Stimulated activated CD8-positive, alpha-beta memory T cell treated with anti-CD3 and anti-CD28 coated beads, Interleukin-15, amount 100 ng/mL, for 1 hour (primary cell): ENCODE measurements around the gene METAP1D.
"Not testable (repeated sequence)": the region's sequence is repeated elsewhere in the genome, so short reads cannot be mapped to it uniquely, and the experiment has no call there.

Source experiments
- DNase-seq: peaks from one replicate; pipeline ENCODE4 v3.0.0-alpha.2; 2020; ENCODE audit warnings: low read depth

Gene METAP1D

GRCh38 chr2:171999604-172000469, at the start of gene METAP1D:
METAP1D (plus strand) TSS chr2:171999953; CDS start chr2:171999970, 17 bp downstream.
- peak; percentile 61 for DNase-seq

DNA sequence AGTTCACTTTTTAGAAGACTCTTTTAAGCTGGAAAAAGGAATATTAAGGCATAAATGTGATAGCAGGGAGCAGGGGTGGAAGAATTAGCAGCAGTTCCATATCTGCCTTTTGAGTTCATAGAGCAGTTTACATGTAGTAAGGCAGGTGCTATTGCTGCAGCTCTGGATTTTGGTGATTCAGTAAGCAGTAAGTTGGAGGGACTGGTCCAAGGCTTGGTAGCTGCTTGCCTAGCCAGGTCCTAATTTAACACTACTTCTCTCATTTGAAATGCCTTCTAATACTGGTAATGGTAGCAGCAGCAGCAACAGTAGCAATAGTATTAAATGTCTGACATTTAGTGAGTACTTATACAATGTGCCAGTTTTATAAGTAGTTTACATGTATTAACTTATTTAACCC, 47.5 kb upstream of the METAP1D start:
- DNase-seq, result no peak

GRCh38 chr2:171952748-171953147, 47.0 kb upstream of the METAP1D start:
- DNase-seq, result no peak

DNA sequence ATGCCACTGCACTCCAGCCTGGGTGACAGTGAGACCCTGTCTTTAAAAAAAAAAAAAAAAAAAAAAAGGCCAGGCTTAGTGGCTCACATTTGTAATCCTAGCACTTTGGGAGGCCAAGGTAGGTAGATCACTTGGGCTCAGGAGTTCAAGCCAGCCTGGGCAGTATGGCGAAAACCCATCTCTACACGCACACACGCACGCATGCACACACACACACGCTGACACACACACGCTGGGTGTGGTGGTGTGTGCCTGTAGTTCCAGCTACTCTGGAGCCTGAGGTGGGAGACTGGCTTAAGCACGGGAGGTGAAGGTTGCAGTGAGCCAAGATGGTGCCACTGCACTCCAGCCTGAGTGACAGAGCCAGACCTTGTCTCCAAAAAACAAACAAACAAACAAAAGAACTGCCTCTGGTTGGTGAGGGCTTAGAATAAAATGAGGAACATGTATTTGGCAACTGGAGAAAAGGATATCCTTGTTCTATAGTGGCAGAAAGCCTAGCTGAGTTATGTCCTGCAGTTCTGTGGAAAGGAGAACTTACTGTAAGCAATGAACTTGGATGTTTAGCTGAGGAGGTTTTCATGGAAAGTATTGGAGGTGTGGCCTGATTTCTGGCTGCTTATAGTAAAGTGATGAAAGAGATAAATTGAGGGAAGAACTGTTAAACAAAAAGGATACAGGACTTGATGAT, 43.5 kb upstream of the METAP1D start:
- DNase-seq, result no peak

GRCh38 chr2:171957061-171957460, 42.7 kb upstream of the METAP1D start:
- DNase-seq, result no peak

DNA sequence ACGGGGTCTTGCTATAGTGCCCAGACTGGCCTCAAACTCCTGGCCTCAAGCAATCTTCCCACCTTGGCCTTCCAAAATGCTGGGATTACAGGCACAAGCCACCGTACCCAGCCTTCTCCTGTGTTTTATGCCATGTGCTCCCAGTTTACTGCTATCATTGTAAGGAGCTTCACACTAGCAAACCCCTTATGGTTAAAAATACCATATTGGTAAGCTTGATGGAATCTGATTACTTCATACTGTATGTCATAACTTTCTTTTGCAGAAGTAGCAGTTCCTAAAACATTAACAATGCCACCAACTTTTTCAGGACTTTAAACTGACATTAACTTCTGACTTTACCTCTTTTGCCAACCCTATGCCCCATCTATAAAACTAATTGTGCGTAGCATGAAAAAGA, 41.3 kb upstream of the METAP1D start:
- DNase-seq, result no peak

DNA sequence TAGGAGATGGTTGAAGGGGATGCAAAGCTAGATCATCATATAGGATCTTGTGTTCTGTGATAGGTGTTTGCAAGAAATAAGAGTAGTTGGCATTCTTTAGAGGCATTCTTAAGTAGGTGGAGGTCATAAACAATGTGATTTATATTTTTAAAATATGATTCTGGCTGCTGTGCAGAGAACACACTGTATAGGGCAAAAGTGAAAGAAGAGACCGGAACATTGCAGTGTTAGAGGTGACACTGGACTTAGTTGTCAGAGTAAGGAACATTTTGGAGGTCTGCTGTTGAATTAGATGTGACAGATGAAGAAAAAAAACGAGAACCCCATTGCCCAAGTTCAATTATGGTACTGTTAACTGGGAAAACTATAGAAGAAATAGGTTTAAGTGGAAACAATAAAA, 39.8 kb upstream of the METAP1D start:
- DNase-seq, result no peak

GRCh38 chr2:171960570-171960969, 39.2 kb upstream of the METAP1D start:
- DNase-seq, result no peak

DNA sequence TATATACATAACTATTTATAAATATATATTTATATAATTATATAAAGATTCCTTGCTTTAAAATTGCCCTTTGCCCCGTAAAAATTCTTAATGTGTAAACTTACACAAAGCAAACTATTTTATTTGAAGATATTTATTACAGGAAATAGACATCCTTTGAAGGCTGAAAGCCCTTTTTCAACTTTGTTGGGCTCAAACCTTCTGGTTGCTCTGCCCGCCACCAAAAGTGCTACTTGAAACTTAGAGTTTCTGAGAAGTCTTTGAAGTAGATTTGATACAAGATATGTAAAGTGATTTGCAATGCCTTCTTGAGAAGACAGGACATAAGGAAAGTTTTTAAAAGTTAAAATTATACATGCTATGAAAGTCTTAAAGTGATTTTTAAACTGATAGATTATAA, 36.6 kb upstream of the METAP1D start:
- no peak for DNase-seq

GRCh38 chr2:171964308-171964707, 35.4 kb upstream of the METAP1D start:
- no peak for DNase-seq

DNA sequence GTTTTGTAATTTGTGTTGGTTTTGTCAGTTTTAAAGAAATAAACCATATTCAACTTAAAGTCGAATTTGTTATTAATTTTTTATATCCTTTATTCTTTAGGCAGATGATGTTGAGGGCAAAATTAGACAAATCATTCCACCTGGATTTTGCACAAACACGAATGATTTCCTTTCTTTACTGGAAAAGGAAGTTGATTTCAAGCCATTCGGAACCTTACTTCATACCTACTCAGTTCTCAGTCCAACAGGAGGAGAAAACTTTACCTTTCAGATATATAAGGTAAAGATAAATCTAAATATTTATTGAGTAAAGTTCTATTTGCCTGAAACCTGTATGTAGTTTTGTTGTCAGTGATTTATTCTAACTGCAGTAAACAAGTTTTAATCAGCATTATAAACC, 34.5 kb upstream of the METAP1D start:
- DNase-seq, result no peak

- DNase-seq, result no peak
Observed at GRCh38 chr2:171965661-171966060, 34.1 kb upstream of the METAP1D start.

DNA sequence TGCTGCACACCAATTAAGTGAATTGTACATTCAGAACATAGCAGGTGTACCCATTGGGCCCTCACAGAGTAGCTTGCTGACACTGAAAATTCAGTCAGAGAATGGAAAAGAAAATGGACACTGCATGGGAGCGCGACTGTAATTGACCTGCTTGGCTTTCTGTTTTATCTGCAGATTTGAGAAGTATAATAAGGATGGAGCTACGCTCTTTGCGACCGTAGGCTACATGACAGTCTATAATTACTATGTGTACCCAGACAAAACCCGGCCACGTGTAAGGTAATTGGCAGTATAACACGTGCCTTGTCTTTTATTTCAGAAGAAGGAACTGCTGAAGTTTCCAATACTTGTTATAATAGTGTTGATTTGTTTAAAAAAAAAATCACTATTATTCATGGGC, 33.5 kb upstream of the METAP1D start:
- DNase-seq, result no peak

DNA sequence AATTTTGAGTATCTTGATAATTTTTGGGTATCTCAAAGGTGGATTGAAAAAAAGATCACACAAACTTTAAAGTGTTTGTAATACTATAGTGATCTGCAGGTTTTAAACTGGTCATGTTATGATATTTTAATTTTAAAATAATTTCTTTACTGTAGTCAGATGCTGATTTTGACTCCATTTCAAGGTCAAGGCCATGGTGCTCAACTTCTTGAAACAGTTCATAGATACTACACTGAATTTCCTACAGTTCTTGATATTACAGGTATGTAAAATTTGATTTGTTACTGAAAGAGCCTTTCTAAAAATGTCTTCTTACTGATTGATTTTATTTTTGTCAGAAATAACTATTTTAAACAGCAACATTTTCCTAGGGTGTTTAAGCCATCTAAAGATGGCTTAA, 33.1 kb upstream of the METAP1D start:
- DNase-seq, result no peak

DNA sequence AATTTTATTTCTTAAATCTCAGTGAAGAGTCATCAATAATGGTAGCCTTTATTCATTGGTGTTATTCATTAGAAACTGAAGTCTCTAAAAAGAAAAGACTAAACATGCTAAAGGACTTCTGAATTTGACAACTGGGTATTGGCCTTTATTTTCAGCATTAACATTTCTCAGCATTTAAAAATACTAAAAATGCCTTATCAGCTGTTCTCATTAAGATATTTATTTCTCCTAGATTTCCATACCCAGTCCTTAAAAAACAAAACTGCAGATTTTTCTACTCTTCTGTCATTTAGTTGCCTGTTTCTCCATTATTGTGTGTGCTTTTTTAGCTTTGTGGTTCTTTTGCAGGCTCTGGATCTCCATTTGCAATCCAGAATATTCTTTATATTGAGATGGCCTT, 31.2 kb upstream of the METAP1D start:
- DNase-seq, result no peak

- no peak for DNase-seq
Observed at GRCh38 chr2:171972329-171972982, 27.3 kb upstream of the METAP1D start.

- no peak for DNase-seq
Observed at GRCh38 chr2:171979103-171979502, 20.6 kb upstream of the METAP1D start.

GRCh38 chr2:171983924-171984323, 15.8 kb upstream of the METAP1D start:
- DNase-seq, result not testable (repeated sequence)

DNA sequence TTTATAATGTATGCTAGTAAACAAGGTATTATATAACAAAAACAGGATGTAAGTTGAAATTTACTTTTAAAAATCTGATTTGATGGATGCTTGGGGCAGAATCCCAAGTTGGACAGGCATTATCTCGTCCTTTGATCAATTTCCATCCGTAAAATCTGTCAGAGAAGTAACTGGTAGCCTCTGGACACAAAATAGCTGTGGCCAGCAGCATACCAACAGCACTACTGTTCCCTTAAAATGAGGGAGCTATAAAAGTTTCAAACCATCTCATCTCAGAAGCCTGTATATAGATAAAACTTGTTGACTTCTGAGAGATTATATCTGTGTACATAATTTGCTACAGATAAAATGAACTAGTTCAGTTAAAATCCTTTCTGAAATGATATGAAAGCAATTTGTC, 14.7 kb upstream of the METAP1D start:
- no peak for DNase-seq

DNA sequence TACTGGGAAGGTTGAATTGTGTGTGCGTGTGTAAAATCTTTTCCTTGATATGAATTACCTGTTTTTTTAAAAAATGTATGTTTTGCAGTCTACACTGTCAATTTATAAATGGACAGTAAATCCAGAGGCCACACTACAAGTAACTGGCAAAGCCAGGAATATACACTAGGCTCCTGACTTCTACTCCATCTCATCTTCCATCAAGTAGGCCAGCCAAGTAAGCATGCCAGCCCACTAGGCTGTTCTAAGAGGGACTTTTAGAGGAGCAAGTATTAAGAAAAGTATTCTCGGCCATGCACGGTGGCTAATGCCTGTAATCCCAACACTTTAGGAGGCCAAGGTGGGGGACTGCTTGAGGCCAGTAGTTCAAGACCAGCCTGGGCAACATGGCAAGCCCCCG, 13.0 kb upstream of the METAP1D start:
- no peak for DNase-seq

GRCh38 chr2:171991027-171991426, 8.7 kb upstream of the METAP1D start:
- no peak for DNase-seq

DNA sequence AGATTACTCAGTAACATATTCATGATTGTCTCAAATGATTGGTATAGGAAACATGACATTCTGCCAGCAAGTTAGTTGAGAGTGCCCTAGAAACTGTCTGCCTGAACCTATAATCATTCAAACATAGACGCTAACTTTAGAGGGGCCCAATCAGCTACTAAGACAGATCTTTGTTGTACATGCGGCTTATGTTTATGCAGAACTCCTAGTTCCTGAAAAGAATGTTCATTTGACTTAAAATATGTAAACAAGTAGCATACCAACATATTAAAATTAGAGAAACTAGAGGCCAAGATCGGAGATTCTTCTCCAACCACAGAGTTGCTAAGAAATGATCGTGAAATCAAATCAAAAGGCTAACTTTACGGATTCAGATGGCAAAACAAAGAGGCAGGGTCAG, 4.2 kb upstream of the METAP1D start:
- no peak for DNase-seq

GRCh38 chr2:171996021-171996420, 3.7 kb upstream of the METAP1D start:
- DNase-seq, result no peak
